HL-60/S4 treated with retinoic acid at 250 ng/mL for 4 days and 3 days (cell line): ENCODE results near the gene NPIPB9.

Source experiments
- in situ Hi-C: fragments of 300-500 bp; cut with MboI; formaldehyde crosslinking; loops from 2 replicates; pipeline ENCODE4 v1.7.0; 2022; ENCODE audit warnings: low sequenced_read_pairs

NPIPB9 gene

GRCh38 chr16:28821874-28822519 lies 70.4 kb downstream of the NPIPB9 start:
- in situ Hi-C loops = no loop called here
